IMR-90 (cell line): ENCODE results near the gene PIP5K1A. TPM values are rescaled to one million over a fixed set of nuclear protein-coding genes. Genes with fewer than 3 reads are reported as not detected.

ENCODE experiments used
- ATAC-seq: fragments of 200-7000 bp; cut with Tn5 transposase; 2 replicates; pipeline ENCODE4 v1.9.1; 2020; ENCODE audit warnings: low read depth, mild to moderate bottlenecking, moderate library complexity
- BruUV-seq: library from RNA; stranded (reverse); fragments of 400-500 nt; replicated peaks from 2 replicates; lab custom pipeline; 2021; lab: Mats Ljungman, UMichigan
- CTCF ChIA-PET: fragments of 300-600 bp; formaldehyde crosslinking; extraction: SDS; loops from one replicate; lab custom pipeline; 2021; ENCODE audit warnings: antibody characterized with exemption; lab: Yijun Ruan, JAX
- POLR2A ChIA-PET: fragments of 300-600 bp; sonication (Branson Sonifier 250); formaldehyde crosslinking; loops from one replicate; lab custom pipeline; 2022; ENCODE audit warnings: antibody characterized with exemption; ENCODE audit not compliant: unreplicated experiment; lab: Charles Lee
- DNase-seq: peaks from one replicate; pipeline ENCODE4 v3.0.0; 2013
- H2AFZ ChIP-seq: replicated peaks from 2 replicates; pipeline ENCODE3; 2013; ENCODE audit warnings: low read length, mild to moderate bottlenecking; ENCODE audit not compliant: poor library complexity
- H2AK5ac ChIP-seq: 2 replicates; pipeline ENCODE4 v1.6.1; 2013; ENCODE audit warnings: low read depth, low read length, inconsistent platforms
- H2AK9ac ChIP-seq: replicated peaks from 2 replicates; pipeline ENCODE3; 2013; ENCODE audit warnings: mild to moderate bottlenecking, low read depth, low read length, moderate library complexity; ENCODE audit not compliant: poor library complexity
- H2BK120ac ChIP-seq: 2 replicates; pipeline ENCODE4 v1.6.1; 2013; ENCODE audit warnings: low read depth, low read length, inconsistent platforms
- H2BK15ac ChIP-seq: 3 replicates; pipeline ENCODE4 v1.6.1; 2013; ENCODE audit warnings: low read depth, low read length, inconsistent platforms
- H2BK20ac ChIP-seq: 2 replicates; pipeline ENCODE4 v1.6.1; 2013; ENCODE audit warnings: low read depth, mild to moderate bottlenecking, inconsistent platforms, low read length, moderate library complexity
- H2BK5ac ChIP-seq: 2 replicates; pipeline ENCODE4 v1.6.1; 2013; ENCODE audit warnings: mild to moderate bottlenecking, low read depth, low read length, inconsistent platforms; ENCODE audit not compliant: poor library complexity, severe bottlenecking
- H3K14ac ChIP-seq: replicated peaks from 2 replicates; pipeline ENCODE4 v1.6.1; 2013; ENCODE audit warnings: low read depth, low read length, inconsistent platforms
- H3K18ac ChIP-seq: 2 replicates; pipeline ENCODE4 v1.6.1; 2013; ENCODE audit warnings: low read depth, low read length, control low read depth
- H3K23ac ChIP-seq: 2 replicates; pipeline ENCODE4 v1.6.1; 2013; ENCODE audit warnings: low read depth, low read length, inconsistent platforms
- H3K27ac ChIP-seq: 2 replicates; pipeline ENCODE4 v1.5.1; 2013; ENCODE audit warnings: mild to moderate bottlenecking, control low read depth, low read length; ENCODE audit not compliant: insufficient read depth
- H3K27me3 ChIP-seq: 2 replicates; pipeline ENCODE4 v1.6.1; 2013; ENCODE audit warnings: low read length; ENCODE audit not compliant: control insufficient read depth, insufficient read depth
- H3K36me3 ChIP-seq: 2 replicates; pipeline ENCODE4 v1.6.1; 2013; ENCODE audit warnings: low read length, mixed read lengths; ENCODE audit not compliant: control insufficient read depth, insufficient read depth
- H3K4ac ChIP-seq: 2 replicates; pipeline ENCODE4 v1.6.1; 2013; ENCODE audit warnings: low read depth, low read length, inconsistent platforms
- H3K4me1 ChIP-seq: 2 replicates; pipeline ENCODE4 v1.6.1; 2013; ENCODE audit warnings: low read length, mixed read lengths; ENCODE audit not compliant: control insufficient read depth, insufficient read depth
- H3K4me2 ChIP-seq: 2 replicates; pipeline ENCODE4 v1.6.1; 2013; ENCODE audit warnings: low read depth, mild to moderate bottlenecking, control low read depth, low read length, moderate library complexity
- H3K4me3 ChIP-seq: 2 replicates; pipeline ENCODE4 v1.5.1; 2013; ENCODE audit warnings: low read depth, mild to moderate bottlenecking, control low read depth, low read length, moderate library complexity; ENCODE audit not compliant: insufficient read depth
- H3K56ac ChIP-seq: 2 replicates; pipeline ENCODE4 v1.6.1; 2013; ENCODE audit warnings: low read length, inconsistent platforms; ENCODE audit not compliant: insufficient read depth; ENCODE audit errors: extremely low read depth
- H3K79me1 ChIP-seq, 2 experiments: 2 replicates each; pipeline ENCODE4 v1.6.1; 2013; ENCODE audit warnings: low read length in 2 of 2, inconsistent platforms in 1 of 2, low read depth in 1 of 2
- H3K9ac ChIP-seq: 2 replicates; pipeline ENCODE4 v1.6.1; 2013; ENCODE audit warnings: low read depth, low read length, control low read depth
- H3K9me1 ChIP-seq: 2 replicates; pipeline ENCODE4 v1.6.1; 2013; ENCODE audit warnings: low read length, inconsistent platforms; ENCODE audit not compliant: insufficient read depth
- H3K9me3 ChIP-seq: 2 replicates; pipeline ENCODE4 v1.6.1; 2013; ENCODE audit warnings: low read length; ENCODE audit not compliant: control insufficient read depth, insufficient read depth
- H4K20me1 ChIP-seq: 2 replicates; pipeline ENCODE4 v1.6.1; 2013; ENCODE audit warnings: low read length, inconsistent platforms; ENCODE audit not compliant: insufficient read depth
- H4K5ac ChIP-seq: 2 replicates; pipeline ENCODE4 v1.6.1; 2013; ENCODE audit warnings: mild to moderate bottlenecking, low read depth, low read length, control low read depth
- H4K8ac ChIP-seq, 2 experiments: 2 replicates each; pipeline ENCODE4 v1.6.1; 2013; ENCODE audit warnings: low read depth in 2 of 2, low read length in 2 of 2, control low read depth in 1 of 2, inconsistent platforms in 1 of 2
- H4K91ac ChIP-seq: 2 replicates; pipeline ENCODE4 v1.6.1; 2013; ENCODE audit warnings: low read depth, low read length, inconsistent platforms; ENCODE audit not compliant: insufficient read depth
- CTCF ChIP-seq: conservative IDR thresholded peaks from 2 replicates; pipeline ENCODE4 v1.5.1; 2012; ENCODE audit warnings: mild to moderate bottlenecking, low read depth, low read length, improper control_type of control experiment
- ELK1 ChIP-seq: fragments of 150-350 bp; IDR thresholded peaks from 2 replicates; pipeline ENCODE4 v1.6.1; 2016; ENCODE audit warnings: low read depth, mild to moderate bottlenecking, low read length, moderate library complexity, borderline replicate concordance
- RAD21 ChIP-seq: IDR thresholded peaks from 2 replicates; pipeline ENCODE4 v1.6.1; 2012; ENCODE audit warnings: low read length, improper control_type of control experiment
- RFX5 ChIP-seq: IDR thresholded peaks from 2 replicates; pipeline ENCODE4 v1.8.0; 2012; ENCODE audit warnings: low read depth, mild to moderate bottlenecking, low read length, moderate library complexity
- SMC3 ChIP-seq: fragments of 150-350 bp; IDR thresholded peaks from 2 replicates; pipeline ENCODE4 v1.6.1; 2016; ENCODE audit warnings: low read depth, mild to moderate bottlenecking, antibody characterized with exemption, low read length, moderate library complexity
- WGBS, 2 experiments: methylation state at CpG; one replicate each; pipeline versions ENCODE4 v1.1.5 to v1.1.7; 2013; ENCODE audit warnings: missing lambda C conversion rate in 2 of 2; ENCODE audit not compliant: insufficient read length in 1 of 2; ENCODE audit errors: extremely low coverage in 2 of 2; 5-methylcytosine and 5-hydroxymethylcytosine counted together
- dilution Hi-C: fragments of 300-500 bp; cut with HindIII; formaldehyde crosslinking; loops from one replicate; pipeline ENCODE4 v1.14.3; 2018; ENCODE audit warnings: low sequenced_read_pairs; ENCODE audit not compliant: unreplicated experiment
- in situ Hi-C: fragments of 300-500 bp; cut with MboI; formaldehyde crosslinking; loops from 3 replicates; pipeline ENCODE4 v1.14.3; 2019; ENCODE audit warnings: low sequenced_read_pairs, inconsistent platforms, mixed read lengths
- intact Hi-C: fragments of 100-400 bp; cut with micrococcal nuclease; formaldehyde crosslinking; loops from 2 replicates; pipeline ENCODE4 v1.10.0; 2022
- polyA plus RNA-seq, 3 experiments: library from polyadenylated mRNA; depleted of rRNA; stranded (reverse); fragments of >200 nt; gene quantifications; 2 replicates each; pipeline ENCODE4 v1.2.3, GENCODE V29; 2012; ENCODE audit warnings: low replicate concordance in 1 of 3
- total RNA-seq: library from RNA; depleted of rRNA; stranded (reverse); fragments of >200 nt; gene quantifications from 2 replicates; pipeline ENCODE4 v1.2.3, GENCODE V29; 2012

The PIP5K1A gene
- total and polyA plus RNA-seq, 2 of the 4 experiments (the other 2 are of a cell fraction): 59.1 to 105 TPM

GRCh38 chr1:151251656-151252470 is 53.5 kb downstream of the PIP5K1A start:
- Histone ChIP-seq H3K56ac (no peak overlapping the region), H4K20me1 (0 out of 2 replicates have a peak, but pooled peaks cover 4% of the 10 kb centered on the region), H3K4me3 (no peak overlapping the region), H3K23ac (no peak overlapping the region), H2AK9ac (no peak overlapping the region), H3K4ac (no peak overlapping the region), H2BK120ac (no peak overlapping the region), H3K4me2 (no peak overlapping the region), H3K18ac (no peak overlapping the region), H2BK5ac (no peak overlapping the region), H2AFZ (no peak overlapping the region), H3K9ac (no peak overlapping the region), H4K5ac (no peak overlapping the region), H2BK15ac (no peak overlapping the region), H3K9me3 (no peaks in the 10 kb centered on the region), H4K91ac (no peak overlapping the region), H4K8ac (no peak overlapping the region), H3K14ac (no peak overlapping the region), H3K27me3 (no peaks in the 10 kb centered on the region), H3K27ac (no peak overlapping the region), H3K9me1 (no peaks in the 10 kb centered on the region), H3K36me3 (peaks cover 19% of the 10 kb centered on the region), H3K4me1 (peaks cover 7% of the 10 kb centered on the region), H3K79me1 (peaks cover 6 to 16% of the 10 kb centered on the region in 2 experiments; a peak in 2 of 4 replicates), H2AK5ac (no peak overlapping the region), H2BK20ac (no peak overlapping the region)
- ATAC-seq (peak; percentile 55), DNase-seq (peak; percentile 85)
- 91% methylated on average over 4 of the region's 16 CpGs; no CpG with 5 or more reads in 1 of the 2 experiments for WGBS, 2 experiments
- TF ChIP-seq SMC3 (peak; percentile 64), ELK1 (no peak), CTCF (peak; percentile 89), RAD21 (peak; percentile 75), RFX5 (no peak)
- BruUV-seq: no TSS peak
- in situ Hi-C loops: loop anchor here (5.0 kb wide), 1 partner anchor 55 kb away; the partner anchor contains the start of gene PIP5K1A
- ChIA-PET CTCF (interaction anchor here (0.6 to 1.5 kb wide), 8 partner anchors 9 to 62 kb away, joined by 3 to 7 read pairs (median 4); partner anchors contain the start of gene VPS72), POLR2A (no interaction called here)
- dilution Hi-C loops: no loop called here
- intact Hi-C loops: loop anchor here (1.0 to 10.0 kb wide), 2 partner anchors 56 to 147 kb away; no protein-coding TSS in a partner anchor
